ENCODE results near the gene PAQR4. TPM values are rescaled to one million over a fixed set of nuclear protein-coding genes. Genes with fewer than 3 reads are reported as not detected.

The PAQR4 gene
- total RNA-seq, 1 donor from 2014 or later, result 14.6 TPM

- no peak for DNase-seq (ENCODE audit: low read depth)
Measured at GRCh38 chr16:2979669-2980226, 10.6 kb downstream of the PAQR4 start.

- peak; percentile 89 for DNase-seq (ENCODE audit: low read depth)
Measured at GRCh38 chr16:2980227-2981176, 11.4 kb downstream of the PAQR4 start, which contains the start of gene PKMYT1. PKMYT1 (minus strand) TSS chr16:2980446; CDS start chr16:2979657, 789 bp downstream.

- no peak for DNase-seq (ENCODE audit: low read depth)
Measured at GRCh38 chr16:2981177-2981898, 12.2 kb downstream of the PAQR4 start.

GRCh38 chr16:2981899-2982250, 12.7 kb downstream of the PAQR4 start:
- no peak for DNase-seq (ENCODE audit: low read depth)

GRCh38 chr16:2982402-2982801, 13.3 kb downstream of the PAQR4 start:
- DNase-seq (ENCODE audit: low read depth), result no peak

GRCh38 chr16:2983706-2984136, 14.6 kb downstream of the PAQR4 start:
- DNase-seq (ENCODE audit: low read depth), result peak; percentile 90

- DNase-seq (ENCODE audit: low read depth), result peak; percentile 96
Measured at GRCh38 chr16:2985462-2985861, 16.3 kb downstream of the PAQR4 start.

- peak; percentile 52 for DNase-seq (ENCODE audit: low read depth)
Measured at GRCh38 chr16:2985893-2986355, 16.8 kb downstream of the PAQR4 start.

- DNase-seq (ENCODE audit: low read depth), result no peak
Measured at GRCh38 chr16:2986623-2987188, 17.6 kb downstream of the PAQR4 start.

GRCh38 chr16:2987286-2987685, 18.1 kb downstream of the PAQR4 start:
- no peak for DNase-seq (ENCODE audit: low read depth)

GRCh38 chr16:2987833-2988232, 18.7 kb downstream of the PAQR4 start:
- peak; percentile 77 for DNase-seq (ENCODE audit: low read depth)

GRCh38 chr16:2988590-2989099, 19.5 kb downstream of the PAQR4 start:
- DNase-seq (ENCODE audit: low read depth), result no peak

GRCh38 chr16:2990891-2991290, 21.7 kb downstream of the PAQR4 start:
- no peak for DNase-seq (ENCODE audit: low read depth)

GRCh38 chr16:2991566-2992261, 22.6 kb downstream of the PAQR4 start:
- DNase-seq (ENCODE audit: low read depth), result peak; percentile 37

- no peak for DNase-seq (ENCODE audit: low read depth)
Measured at GRCh38 chr16:2992383-2993081, 23.4 kb downstream of the PAQR4 start.

- no peak for DNase-seq (ENCODE audit: low read depth)
Measured at GRCh38 chr16:2996298-2996697, 27.1 kb downstream of the PAQR4 start.

GRCh38 chr16:2999929-3000328, 30.8 kb downstream of the PAQR4 start:
- DNase-seq (ENCODE audit: low read depth), result no peak

- DNase-seq (ENCODE audit: low read depth), result no peak
Measured at GRCh38 chr16:3000540-3000939, 31.4 kb downstream of the PAQR4 start.

- no peak for DNase-seq (ENCODE audit: low read depth)
Measured at GRCh38 chr16:3001316-3001715, 32.2 kb downstream of the PAQR4 start.
